Mucosa of stomach (tissue), 1 donor: ENCODE data around the gene PPARD.
"Not testable (repeated sequence)": the region's sequence is repeated elsewhere in the genome, so short reads cannot be mapped to it uniquely, and the experiment has no call there.

ENCODE experiments used
- H3K27me3 ChIP-seq: one replicate; pipeline ENCODE4 v1.7.0; 2013; ENCODE audit warnings: mild to moderate bottlenecking, low read length; ENCODE audit not compliant: control insufficient read depth, insufficient read depth
- H3K36me3 ChIP-seq: one replicate; pipeline ENCODE4 v1.7.0; 2013; ENCODE audit warnings: low read length; ENCODE audit not compliant: control insufficient read depth, insufficient read depth
- H3K4me1 ChIP-seq: one replicate; pipeline ENCODE4 v1.7.0; 2013; ENCODE audit warnings: mild to moderate bottlenecking, low read length; ENCODE audit not compliant: control insufficient read depth, insufficient read depth
- H3K4me3 ChIP-seq: one replicate; pipeline ENCODE4 v1.7.0; 2013; ENCODE audit warnings: low read length
- H3K9ac ChIP-seq: one replicate; pipeline ENCODE4 v1.7.0; 2013; ENCODE audit warnings: mild to moderate bottlenecking, low read length, moderate library complexity
- H3K9me3 ChIP-seq: one replicate; pipeline ENCODE4 v1.7.0; 2013; ENCODE audit warnings: mild to moderate bottlenecking, low read length, moderate library complexity; ENCODE audit not compliant: control insufficient read depth
- donor health status: Pancreatic carcinoma.

Gene PPARD

DNA sequence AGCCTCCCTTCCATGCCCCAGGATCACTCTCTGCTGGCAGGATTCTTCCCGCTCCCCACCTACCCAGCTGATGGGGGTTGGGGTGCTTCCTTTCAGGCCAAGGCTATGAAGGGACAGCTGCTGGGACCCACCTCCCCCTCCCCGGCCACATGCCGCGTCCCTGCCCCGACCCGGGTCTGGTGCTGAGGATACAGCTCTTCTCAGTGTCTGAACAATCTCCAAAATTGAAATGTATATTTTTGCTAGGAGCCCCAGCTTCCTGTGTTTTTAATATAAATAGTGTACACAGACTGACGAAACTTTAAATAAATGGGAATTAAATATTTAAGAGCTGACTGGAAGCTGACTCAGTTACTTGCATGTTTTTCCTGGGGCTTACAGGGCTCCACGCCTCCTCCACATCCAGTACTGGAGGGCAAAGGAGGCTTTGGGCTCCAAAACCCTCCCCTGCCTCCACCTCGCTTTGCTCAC, 85.5 kb downstream of the PPARD start:
- H3K27me3 ChIP-seq: no peaks in the 10 kb centered on the region
- no peak overlapping the region for H3K9ac ChIP-seq
- H3K9me3 ChIP-seq: peaks cover 8% of the 10 kb centered on the region
- H3K36me3 ChIP-seq: no peaks in the 10 kb centered on the region
- H3K4me3 ChIP-seq: no peak overlapping the region
- no peaks in the 10 kb centered on the region for H3K4me1 ChIP-seq

GRCh38 chr6:35428421-35429149, 86.2 kb downstream of the PPARD start:
- no peak overlapping the region for H3K9ac ChIP-seq
- H3K9me3 ChIP-seq: peaks cover 8% of the 10 kb centered on the region
- H3K4me3 ChIP-seq: no peak overlapping the region
- no peaks in the 10 kb centered on the region for H3K27me3 ChIP-seq
- no peaks in the 10 kb centered on the region for H3K4me1 ChIP-seq
- H3K36me3 ChIP-seq: no peaks in the 10 kb centered on the region

- no peaks in the 10 kb centered on the region for H3K27me3 ChIP-seq
- H3K9ac ChIP-seq: no peak overlapping the region
- no peaks in the 10 kb centered on the region for H3K36me3 ChIP-seq
- peaks cover 8% of the 10 kb centered on the region for H3K9me3 ChIP-seq
- no peak overlapping the region for H3K4me3 ChIP-seq
- no peaks in the 10 kb centered on the region for H3K4me1 ChIP-seq
These were observed 87.1 kb downstream of the PPARD start for GRCh38 chr6:35429463-35429862.

GRCh38 chr6:35432291-35432690, 89.9 kb downstream of the PPARD start:
- no peaks in the 10 kb centered on the region for H3K36me3 ChIP-seq
- H3K9me3 ChIP-seq: peaks cover 8% of the 10 kb centered on the region
- H3K9ac ChIP-seq: no peak overlapping the region
- H3K27me3 ChIP-seq: peaks cover 3% of the 10 kb centered on the region
- no peaks in the 10 kb centered on the region for H3K4me1 ChIP-seq
- H3K4me3 ChIP-seq: no peak overlapping the region

DNA sequence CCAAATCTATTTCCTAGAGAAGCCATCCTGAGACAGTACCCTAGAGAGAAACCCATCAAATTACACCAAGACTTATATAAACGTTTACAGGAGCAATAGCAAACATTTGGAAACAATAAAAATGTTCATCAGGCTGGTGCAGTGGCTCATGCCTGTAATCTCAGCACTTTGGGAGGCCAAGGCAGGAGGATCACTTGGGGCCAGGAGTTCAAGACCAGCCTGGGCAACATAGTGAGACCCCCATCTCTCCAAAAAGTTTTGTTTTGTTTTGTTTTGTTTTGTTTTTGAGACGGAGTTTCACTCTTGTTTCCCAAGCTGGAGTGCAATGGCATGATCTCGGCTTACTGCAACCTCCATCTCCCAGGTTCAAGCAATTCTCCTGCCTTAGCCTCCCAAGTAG, 90.3 kb downstream of the PPARD start:
- not testable (repeated sequence) for H3K36me3 ChIP-seq, H3K4me1 ChIP-seq, H3K4me3 ChIP-seq, H3K9me3 ChIP-seq, H3K27me3 ChIP-seq, H3K9ac ChIP-seq

GRCh38 chr6:35435074-35435837, 92.9 kb downstream of the PPARD start:
- Histone ChIP-seq H3K4me3 (no peak overlapping the region), H3K9ac (no peak overlapping the region), H3K36me3 (no peaks in the 10 kb centered on the region), H3K9me3 (no peaks in the 10 kb centered on the region), H3K4me1 (no peaks in the 10 kb centered on the region), H3K27me3 (peaks cover 3% of the 10 kb centered on the region)

DNA sequence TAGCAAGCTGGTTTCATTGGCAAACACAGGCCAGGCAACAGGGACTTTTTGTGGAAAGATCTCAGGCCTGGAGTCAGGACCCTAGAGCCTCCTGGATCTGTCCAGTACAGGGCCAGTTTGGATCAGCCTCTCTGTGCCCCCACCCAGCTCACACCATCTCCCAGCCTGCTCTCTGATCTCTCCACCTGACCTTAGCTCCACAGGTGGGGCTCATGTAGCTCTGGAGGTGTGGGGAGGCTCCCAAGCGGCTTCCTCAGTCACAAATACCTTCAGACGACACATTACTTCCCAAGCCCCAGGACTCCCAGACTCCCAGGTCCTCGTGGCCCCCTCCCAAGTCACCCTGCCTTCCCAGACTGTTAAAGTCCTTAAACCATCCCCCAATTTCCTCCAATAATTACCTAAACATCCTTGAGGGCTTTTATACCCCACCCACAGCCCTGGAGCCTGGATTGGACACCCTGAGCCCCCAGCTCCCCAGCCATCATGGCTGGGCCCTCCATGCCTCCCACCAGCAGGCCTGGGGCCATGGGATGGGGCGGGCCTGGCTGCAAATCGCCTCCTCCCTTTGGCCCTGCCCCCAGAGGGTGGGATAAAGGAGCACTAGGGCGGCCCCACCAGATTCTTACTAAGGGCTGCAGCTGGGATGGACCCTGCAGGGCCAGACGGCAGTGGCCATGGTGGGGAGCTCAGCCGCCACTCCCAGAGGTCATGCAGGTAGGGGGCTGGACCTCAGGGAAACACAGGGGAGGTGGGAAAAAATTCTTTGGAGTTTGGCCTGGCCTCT, 93.9 kb downstream of the PPARD start:
- no peaks in the 10 kb centered on the region for H3K9me3 ChIP-seq
- peaks cover 3% of the 10 kb centered on the region for H3K27me3 ChIP-seq
- no peaks in the 10 kb centered on the region for H3K4me1 ChIP-seq
- H3K9ac ChIP-seq: no peak overlapping the region
- no peak overlapping the region for H3K4me3 ChIP-seq
- H3K36me3 ChIP-seq: no peaks in the 10 kb centered on the region

DNA sequence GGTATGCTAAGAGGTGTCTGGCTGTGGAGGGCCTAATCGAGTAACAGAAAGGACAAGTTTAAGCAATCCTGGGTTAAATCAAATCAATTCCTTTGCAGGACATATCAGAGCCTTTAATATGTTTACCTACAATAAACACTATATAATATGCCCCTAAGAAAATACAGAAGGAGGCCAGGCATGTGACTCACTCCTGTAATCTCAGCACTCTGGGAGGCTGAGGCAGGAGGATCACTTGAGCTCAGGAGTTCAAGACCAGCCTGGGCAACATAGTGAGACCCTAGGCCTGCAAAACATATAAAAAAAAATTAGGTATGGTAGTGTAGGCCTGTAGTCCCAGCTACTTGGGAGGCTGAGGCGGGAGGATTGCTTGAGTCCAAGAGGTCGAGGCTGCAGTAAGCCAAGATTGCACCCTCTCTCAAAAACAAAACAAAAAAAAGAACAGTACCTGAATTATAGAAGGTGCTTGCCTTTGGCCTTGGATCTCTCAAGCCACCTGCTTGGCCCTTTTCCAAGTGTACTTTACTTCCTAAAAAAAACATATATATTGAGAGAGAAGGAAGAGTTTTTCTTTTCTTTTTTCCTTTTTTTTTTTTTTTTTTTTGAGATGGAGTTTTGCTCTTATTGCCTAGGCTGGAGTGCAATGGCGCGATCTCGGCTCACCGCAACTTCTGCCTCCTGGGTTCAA, 96.2 kb downstream of the PPARD start:
- H3K9ac ChIP-seq, H3K9me3 ChIP-seq, H3K4me1 ChIP-seq, H3K36me3 ChIP-seq, H3K27me3 ChIP-seq, H3K4me3 ChIP-seq: not testable (repeated sequence)

DNA sequence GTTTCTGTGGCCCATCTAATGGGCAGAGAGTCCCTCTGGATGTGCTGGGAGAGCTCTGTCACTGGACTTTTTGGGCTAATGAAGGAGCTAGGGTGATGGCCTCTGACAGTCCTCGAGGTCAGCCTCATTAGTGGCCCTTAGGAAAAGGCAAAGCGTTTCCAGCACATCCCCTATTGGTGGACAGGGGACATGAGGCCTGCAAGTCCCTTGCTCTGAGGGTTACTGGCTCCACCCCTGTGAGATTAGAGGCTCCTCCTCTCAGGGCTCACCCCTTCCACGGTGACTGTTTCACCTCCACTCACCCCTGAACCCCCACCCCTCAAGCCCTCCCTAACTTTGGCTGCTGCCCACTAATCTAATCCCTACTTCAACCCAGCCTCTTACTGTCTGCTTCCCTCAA, 97.0 kb downstream of the PPARD start:
- Histone ChIP-seq H3K27me3 (peaks cover 3% of the 10 kb centered on the region), H3K9me3 (no peaks in the 10 kb centered on the region), H3K4me1 (no peaks in the 10 kb centered on the region), H3K4me3 (no peak overlapping the region), H3K36me3 (no peaks in the 10 kb centered on the region), H3K9ac (no peak overlapping the region)

DNA sequence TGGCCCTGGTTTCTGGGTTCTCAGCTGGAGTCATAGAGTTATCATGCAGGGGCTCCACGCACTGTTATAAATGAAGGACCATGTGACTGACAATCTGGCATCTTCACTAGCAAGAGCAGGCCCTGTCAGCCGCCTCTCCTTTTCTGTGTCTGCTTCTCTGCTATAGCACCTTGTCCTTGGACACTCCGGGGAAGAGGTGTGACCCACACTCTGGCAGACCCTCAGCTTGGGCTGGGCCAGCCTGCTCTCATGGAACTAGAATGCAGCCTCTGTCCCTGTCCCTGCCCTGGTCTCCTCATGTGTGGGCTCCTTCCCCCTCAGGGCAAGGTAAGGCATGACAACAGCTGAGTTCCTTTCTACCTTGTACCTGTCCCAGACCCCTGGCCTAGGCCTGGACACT, 98.8 kb downstream of the PPARD start:
- Histone ChIP-seq H3K36me3 (no peaks in the 10 kb centered on the region), H3K9ac (no peak overlapping the region), H3K27me3 (no peaks in the 10 kb centered on the region), H3K9me3 (no peaks in the 10 kb centered on the region), H3K4me1 (no peaks in the 10 kb centered on the region), H3K4me3 (no peak overlapping the region)

DNA sequence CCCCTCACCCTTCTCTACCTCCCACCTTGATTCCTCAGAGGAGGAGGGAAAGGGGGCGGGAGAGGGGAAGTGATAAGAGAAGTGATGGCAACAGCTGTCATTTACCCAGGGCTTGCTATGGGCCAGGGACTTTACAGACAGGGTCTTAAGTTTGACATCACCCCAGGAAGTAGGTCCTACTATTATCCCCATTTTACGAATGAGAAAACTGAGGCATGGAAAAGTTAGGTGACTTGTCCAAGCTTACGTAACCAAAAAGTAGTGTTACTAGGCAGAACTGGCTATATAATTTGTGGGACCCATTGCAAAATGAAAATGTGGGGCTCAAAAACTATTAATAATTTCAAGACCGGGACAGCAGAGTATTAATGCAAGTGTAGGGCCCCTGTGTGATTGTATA, 99.3 kb downstream of the PPARD start:
- Histone ChIP-seq H3K4me3 (no peak overlapping the region), H3K9me3 (no peaks in the 10 kb centered on the region), H3K27me3 (no peaks in the 10 kb centered on the region), H3K36me3 (no peaks in the 10 kb centered on the region), H3K9ac (no peak overlapping the region), H3K4me1 (no peaks in the 10 kb centered on the region)
